GM12872 (cell line): Measurements from ENCODE around the gene NNT.
A peak's percentile ranks its signal among the peaks of the same experiment; 100 is the strongest.

Experiments
- TF ChIP-seq, protein P1 (sequence below): IDR thresholded peaks from 3 replicates; pipeline ENCODE4 v1.5.1; 2011; ENCODE audit warnings: low read depth, mild to moderate bottlenecking, low read length, moderate library complexity; ENCODE audit not compliant: insufficient read depth

The NNT gene

GRCh38 chr5:43661102-43661501 lies 58.1 kb downstream of the NNT start:
- TF ChIP-seq, protein P1, sequence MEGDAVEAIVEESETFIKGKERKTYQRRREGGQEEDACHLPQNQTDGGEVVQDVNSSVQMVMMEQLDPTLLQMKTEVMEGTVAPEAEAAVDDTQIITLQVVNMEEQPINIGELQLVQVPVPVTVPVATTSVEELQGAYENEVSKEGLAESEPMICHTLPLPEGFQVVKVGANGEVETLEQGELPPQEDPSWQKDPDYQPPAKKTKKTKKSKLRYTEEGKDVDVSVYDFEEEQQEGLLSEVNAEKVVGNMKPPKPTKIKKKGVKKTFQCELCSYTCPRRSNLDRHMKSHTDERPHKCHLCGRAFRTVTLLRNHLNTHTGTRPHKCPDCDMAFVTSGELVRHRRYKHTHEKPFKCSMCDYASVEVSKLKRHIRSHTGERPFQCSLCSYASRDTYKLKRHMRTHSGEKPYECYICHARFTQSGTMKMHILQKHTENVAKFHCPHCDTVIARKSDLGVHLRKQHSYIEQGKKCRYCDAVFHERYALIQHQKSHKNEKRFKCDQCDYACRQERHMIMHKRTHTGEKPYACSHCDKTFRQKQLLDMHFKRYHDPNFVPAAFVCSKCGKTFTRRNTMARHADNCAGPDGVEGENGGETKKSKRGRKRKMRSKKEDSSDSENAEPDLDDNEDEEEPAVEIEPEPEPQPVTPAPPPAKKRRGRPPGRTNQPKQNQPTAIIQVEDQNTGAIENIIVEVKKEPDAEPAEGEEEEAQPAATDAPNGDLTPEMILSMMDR: peak; percentile 31; the same call in 1 of the 3 replicates

DNA sequence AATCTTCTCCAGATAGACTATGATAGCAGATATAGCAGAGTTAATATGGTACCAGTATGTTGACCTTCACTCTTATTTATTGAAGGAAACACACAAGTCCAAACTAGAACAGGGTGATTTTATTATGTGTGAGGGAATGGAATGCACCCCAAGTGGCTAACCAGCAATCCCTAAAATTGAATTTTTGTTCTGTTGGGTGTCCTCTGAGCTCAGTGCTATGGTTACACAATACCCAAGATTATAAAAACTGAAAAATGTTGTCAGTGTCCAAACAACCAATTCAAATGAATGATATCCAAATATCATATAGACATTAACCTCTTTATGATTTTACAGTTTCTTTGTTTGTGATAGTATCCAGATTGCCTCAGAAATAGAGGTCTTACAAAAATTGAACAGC lies 60.9 kb downstream of the NNT start:
- TF ChIP-seq, protein P1: no peak

DNA sequence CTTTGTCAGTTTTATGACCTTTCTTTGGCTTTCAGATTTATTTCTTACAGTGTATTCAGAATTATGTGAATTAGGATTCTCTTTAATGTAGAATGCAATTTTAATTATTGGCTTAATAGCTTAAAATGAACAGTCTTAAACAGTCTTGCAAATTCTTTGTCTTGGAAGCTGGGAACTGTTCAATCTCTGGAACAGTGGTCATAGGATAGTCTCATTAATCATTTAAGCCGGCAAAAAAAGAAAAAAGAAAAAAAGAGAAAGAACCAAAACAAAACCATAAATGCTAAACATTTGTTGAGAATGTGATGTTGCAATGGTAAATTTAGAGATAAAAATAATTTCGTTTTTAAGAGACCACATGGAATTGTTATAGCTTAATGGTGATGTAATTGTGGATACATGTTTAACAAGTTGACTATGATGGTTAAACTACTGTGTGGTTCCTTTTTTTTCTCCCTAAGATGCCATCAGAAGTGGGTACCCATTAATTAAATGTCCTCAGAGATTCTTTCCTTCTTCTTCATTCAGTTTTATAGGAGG lies 61.6 kb downstream of the NNT start:
- TF ChIP-seq, protein P1: no peak

GRCh38 chr5:43674536-43674935 lies 71.6 kb downstream of the NNT start:
- TF ChIP-seq, protein P1: no peak

DNA sequence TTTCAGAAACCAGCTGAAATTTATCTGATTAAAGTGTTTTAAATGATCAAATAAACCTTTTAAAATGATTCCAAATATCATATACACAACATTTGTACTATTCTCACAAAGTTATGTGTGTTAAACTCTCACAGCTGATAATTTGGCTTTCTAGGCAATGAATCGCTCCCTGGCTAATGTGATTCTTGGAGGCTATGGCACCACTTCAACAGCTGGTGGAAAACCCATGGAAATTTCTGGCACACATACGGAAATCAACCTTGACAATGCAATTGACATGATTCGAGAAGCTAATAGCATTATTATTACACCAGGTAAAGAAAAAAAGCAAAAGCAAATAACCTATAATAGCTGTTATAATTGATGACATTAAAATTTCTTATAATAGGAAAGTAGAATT lies 72.4 kb downstream of the NNT start:
- TF ChIP-seq, protein P1: no peak

DNA sequence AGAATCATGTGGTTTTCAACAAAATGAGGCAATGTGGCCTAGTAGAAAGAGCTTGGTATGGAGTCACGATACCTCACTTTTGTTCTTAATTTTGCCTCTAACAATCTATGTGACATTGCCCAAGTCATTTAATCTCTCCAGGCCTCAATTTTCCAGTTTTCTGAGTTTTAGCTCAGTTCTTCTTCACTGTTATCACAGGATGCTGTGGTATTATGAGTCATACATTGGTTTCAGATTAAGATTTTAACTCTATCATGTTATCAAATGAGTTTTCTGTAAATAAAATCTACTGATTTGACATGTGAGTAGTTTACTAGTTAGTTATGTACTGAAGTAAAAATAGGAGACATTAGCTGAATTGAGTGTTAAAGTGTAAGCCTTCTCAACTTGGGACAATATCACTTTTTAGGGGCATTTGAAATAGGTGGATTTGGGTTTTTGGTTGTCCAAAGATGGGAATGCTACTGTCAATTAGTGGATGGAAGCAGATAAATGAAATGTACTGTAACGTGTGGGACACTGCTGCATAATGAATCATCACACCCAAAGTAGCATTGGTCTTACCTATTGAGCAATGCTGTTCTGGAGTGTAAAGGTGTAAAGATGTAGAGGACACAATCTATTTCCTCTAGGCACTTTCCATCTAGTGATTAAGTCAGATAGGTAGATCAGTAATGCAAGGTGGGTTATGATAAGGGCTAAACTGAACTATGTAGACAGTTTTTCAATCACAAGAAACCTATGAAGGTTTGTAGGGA lies 73.3 kb downstream of the NNT start:
- TF ChIP-seq, protein P1: no peak

GRCh38 chr5:43677253-43677652 lies 74.3 kb downstream of the NNT start:
- TF ChIP-seq, protein P1: no peak
